Suprapubic skin (tissue), 2 donors: ENCODE measurements around the gene CLASRP.

ENCODE experiments used
- EP300 ChIP-seq: sonication (generic); formaldehyde crosslinking; IDR thresholded peaks from one replicate; pipeline ENCODE4 v1.6.1; 2017; ENCODE audit warnings: antibody characterized with exemption
- POLR2A ChIP-seq, 2 donors: fragments of 450-650 bp; IDR thresholded peaks; one replicate each; pipeline ENCODE4 v1.6.1; 2017; ENCODE audit warnings: antibody characterized with exemption in 2 of 2, mild to moderate bottlenecking in 2 of 2, moderate library complexity in 2 of 2

DNA sequence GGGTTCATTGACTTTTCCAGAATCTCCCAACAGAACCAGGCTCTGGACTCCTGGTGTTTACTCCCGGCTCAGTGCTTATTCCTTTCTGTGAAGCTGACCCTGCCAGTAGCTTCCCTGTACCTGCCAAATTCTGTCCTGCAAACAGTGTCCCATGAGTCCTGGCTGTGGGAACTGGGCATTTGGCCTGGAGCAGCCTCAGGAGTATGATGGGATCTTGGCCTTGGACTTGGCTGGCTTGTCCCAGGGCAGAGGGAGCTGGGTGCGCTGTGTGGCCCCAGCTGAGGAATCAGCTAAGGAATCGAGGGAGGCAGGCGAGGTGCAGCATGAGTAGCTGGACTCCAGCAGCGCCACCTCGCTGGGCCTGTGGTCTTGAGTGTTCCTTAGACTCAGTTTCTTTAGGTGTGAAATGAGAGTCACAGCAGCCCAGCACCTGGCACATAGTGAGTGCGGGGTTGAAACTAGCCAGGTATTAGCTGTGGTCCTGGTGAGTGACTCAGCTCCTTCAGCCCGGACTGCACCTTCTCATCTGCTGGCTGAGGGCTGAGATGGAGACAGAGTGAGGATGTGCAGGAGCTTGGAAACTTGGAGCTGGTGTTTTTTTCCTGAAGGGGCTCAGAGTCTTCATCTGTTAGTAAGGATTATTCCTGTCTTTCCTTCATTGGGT lies 10.4 kb downstream of the CLASRP start:
- TF ChIP-seq EP300 (no peak), POLR2A (IDR thresholded peaks at IDR 0.05) (no peak)
